ENCODE data around the gene UBE2D3.

UBE2D3 gene

DNA sequence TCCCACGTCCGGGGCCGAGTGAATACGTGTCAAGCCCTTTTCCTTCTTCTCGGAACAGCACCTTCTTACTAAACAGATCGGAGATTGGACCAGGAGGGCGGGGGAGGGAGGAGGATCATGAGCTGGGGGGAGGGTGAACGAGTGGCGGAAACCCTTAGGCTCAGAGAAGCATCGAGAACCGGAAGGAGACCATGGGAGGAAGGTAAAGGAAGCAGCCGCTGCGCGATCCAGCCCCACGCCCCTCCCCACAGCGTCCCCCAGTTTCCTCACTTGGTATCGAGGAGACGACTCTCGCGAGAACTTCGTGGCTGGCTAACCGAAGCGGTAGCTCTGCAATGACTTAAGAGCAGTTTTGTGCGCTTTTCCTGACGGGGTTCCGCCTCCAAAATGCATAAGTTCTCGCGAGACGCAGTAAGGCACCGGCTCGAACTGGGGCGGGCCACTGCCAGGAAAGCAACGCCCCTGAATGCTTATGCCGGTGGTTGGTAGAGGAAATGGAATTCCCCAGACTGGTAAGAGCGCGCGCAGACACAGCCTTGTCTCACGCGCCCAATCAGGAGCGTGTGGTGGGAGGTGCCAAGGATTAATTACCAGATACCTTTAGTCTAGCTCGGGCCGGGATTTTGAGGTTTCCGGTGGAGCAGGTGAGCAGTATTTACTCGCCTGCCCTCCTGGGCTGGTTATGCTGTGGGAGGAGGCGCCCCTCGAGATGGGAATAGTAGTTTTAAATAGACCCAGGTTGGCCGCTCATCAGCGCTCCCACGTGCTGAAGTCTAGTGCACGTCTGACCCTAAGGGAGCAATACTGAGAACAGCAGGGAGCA, 534 bp upstream of the UBE2D3 start:
- Histone ChIP-seq H3K9ac (ENCODE audit: insufficient read length, low read depth) (peak overlapping the region; percentile 97), H3K4me1 (ENCODE audit: insufficient read depth, insufficient read length) (peaks cover 2% of the 10 kb centered on the region), H3K4me3 (ENCODE audit: insufficient read length, low read depth) (peak overlapping the region; percentile 89), H3K9me3 (ENCODE audit: insufficient read depth, low read length) (no peaks in the 10 kb centered on the region), H3K36me3 (ENCODE audit: insufficient read depth, insufficient read length, low read length) (peaks cover 38% of the 10 kb centered on the region), H3K27me3 (ENCODE audit: insufficient read depth, insufficient read length) (no peaks in the 10 kb centered on the region)
- TF ChIP-seq SUZ12 (IDR thresholded peaks at IDR 0.05; ENCODE audit: extremely low read depth, insufficient read depth, insufficient read length), result no peak
- no peak for TF ChIP-seq YY1 (IDR thresholded peaks at IDR 0.05; ENCODE audit: insufficient read depth, insufficient read length)
- DNase-seq (ENCODE audit: low read depth, low spot score), result peak; percentile 96

DNA sequence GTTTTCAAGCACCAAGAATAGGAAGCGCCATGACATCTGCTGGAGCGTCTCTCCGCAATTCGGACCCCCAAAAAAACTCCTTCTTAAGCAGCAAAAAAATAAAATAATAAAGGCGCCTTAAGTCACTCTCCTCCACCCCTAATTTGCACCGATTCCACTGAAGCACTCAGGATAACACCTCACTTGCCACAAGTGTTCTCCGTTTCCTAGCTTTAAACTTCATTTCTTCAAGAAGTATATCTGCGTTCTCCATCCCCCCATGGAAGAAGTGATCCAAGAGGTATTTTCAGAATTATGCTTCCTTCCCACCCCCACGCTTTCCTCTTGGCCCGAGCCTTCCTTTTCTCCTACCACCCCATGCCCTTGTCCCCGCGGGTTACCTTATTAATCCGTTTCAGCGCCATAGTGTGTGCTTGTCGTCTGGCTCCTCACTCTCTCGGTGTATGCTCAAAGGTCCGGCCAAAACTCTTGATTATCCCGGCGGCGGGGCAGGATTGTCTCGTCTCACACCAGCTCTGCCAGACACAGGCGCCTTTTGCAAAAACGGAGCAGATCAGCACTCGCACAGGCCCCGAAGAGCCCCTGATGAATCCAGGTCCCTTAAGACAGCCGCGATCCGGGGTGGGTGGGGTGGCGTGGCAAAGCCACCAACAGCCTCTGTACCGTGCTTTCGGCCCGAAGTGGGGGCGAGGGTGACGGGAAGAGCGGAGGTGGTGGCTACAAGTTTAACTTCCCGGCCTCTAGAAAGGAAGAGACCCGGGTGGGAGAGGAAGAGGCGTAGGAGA, 1.1 kb downstream of the UBE2D3 start:
- DNase-seq (ENCODE audit: low read depth, low spot score), result no peak
- H3K4me1 ChIP-seq (ENCODE audit: insufficient read depth, insufficient read length), result peaks cover 2% of the 10 kb centered on the region
- no peaks in the 10 kb centered on the region for H3K9me3 ChIP-seq (ENCODE audit: insufficient read depth, low read length)
- peak overlapping the region; percentile 89 for H3K4me3 ChIP-seq (ENCODE audit: insufficient read length, low read depth)
- TF ChIP-seq YY1 (IDR thresholded peaks at IDR 0.05; ENCODE audit: insufficient read depth, insufficient read length) (no peak), ZNF274 (IDR thresholded peaks at IDR 0.05; ENCODE audit: low read depth, low read length) (no peak), SUZ12 (IDR thresholded peaks at IDR 0.05; ENCODE audit: extremely low read depth, insufficient read depth, insufficient read length) (no peak)
- H3K9ac ChIP-seq (ENCODE audit: insufficient read length, low read depth), result peak overlapping the region; percentile 97
- no peaks in the 10 kb centered on the region for H3K27me3 ChIP-seq (ENCODE audit: insufficient read depth, insufficient read length)
- peaks cover 50% of the 10 kb centered on the region for H3K36me3 ChIP-seq (ENCODE audit: insufficient read depth, insufficient read length, low read length)

DNA sequence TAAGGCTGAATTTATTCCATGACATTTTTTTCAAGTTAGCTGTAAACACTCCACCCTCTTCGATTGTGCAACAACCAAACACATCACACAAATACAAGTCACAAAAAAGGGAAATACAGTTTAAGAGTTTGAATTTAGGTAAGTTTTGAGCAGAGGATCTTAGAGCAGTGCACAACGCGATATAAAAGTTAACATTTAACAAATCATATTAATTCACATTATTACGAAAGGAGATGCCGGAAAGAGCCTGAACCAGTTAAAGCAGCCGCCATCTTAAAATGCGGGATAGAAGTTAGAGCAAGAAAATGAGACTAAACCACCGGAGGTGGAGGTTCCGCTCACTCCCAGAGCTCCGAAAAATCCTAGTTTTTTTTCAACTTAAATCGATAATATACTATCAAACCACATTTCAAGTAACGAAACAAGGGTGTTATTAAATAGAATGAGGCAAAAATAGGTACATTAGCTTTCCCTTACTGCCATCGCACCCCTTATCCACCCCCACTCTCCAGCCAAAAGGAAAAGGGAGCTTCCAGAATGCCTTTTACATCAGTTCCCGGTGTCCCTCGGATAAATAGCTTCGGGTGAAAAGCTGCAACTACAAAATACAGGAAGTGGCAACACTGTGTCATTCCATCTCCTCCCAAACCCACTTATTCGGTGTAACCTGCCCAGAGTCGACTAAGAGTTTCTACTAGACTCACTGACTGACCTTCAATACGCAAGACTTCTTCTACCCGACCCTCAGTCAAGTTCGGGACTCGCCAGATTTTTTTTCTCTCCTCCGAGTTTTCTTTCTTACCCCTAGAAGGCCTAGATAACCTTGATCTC, 1.9 kb downstream of the UBE2D3 start:
- no peak for DNase-seq (ENCODE audit: low read depth, low spot score)
- Histone ChIP-seq H3K27me3 (ENCODE audit: insufficient read depth, insufficient read length) (no peaks in the 10 kb centered on the region), H3K4me1 (ENCODE audit: insufficient read depth, insufficient read length) (peaks cover 2% of the 10 kb centered on the region), H3K9ac (ENCODE audit: insufficient read length, low read depth) (peak overlapping the region; percentile 97), H3K4me3 (ENCODE audit: insufficient read length, low read depth) (peak overlapping the region; percentile 89), H3K9me3 (ENCODE audit: insufficient read depth, low read length) (no peaks in the 10 kb centered on the region), H3K36me3 (ENCODE audit: insufficient read depth, insufficient read length, low read length) (peaks cover 53% of the 10 kb centered on the region)
- no peak for TF ChIP-seq SUZ12 (IDR thresholded peaks at IDR 0.05; ENCODE audit: extremely low read depth, insufficient read depth, insufficient read length)
- TF ChIP-seq ZNF274 (IDR thresholded peaks at IDR 0.05; ENCODE audit: low read depth, low read length), result no peak
- TF ChIP-seq YY1 (IDR thresholded peaks at IDR 0.05; ENCODE audit: insufficient read depth, insufficient read length), result no peak

DNA sequence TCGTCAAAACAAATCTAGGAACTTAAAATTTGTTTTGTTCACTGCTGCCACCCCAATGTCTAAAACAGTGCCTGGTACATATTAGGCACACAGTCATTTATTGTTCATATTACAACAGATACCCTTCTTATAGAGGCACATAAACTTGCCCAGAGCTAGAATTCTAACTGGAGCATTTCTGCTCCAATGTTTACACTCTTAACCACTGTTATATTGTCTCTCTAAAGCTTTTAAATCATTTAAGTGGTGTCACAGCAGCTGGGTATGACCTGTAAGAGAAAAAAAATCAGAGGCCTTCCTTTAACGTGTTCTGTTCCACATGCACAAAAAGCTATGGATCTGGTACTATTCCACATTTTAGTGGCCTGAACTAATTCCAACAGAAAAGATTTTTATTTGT, 3.0 kb downstream of the UBE2D3 start:
- Histone ChIP-seq H3K4me1 (ENCODE audit: insufficient read depth, insufficient read length) (peaks cover 2% of the 10 kb centered on the region), H3K36me3 (ENCODE audit: insufficient read depth, insufficient read length, low read length) (peaks cover 55% of the 10 kb centered on the region), H3K27me3 (ENCODE audit: insufficient read depth, insufficient read length) (no peaks in the 10 kb centered on the region), H3K9me3 (ENCODE audit: insufficient read depth, low read length) (no peaks in the 10 kb centered on the region), H3K4me3 (ENCODE audit: insufficient read length, low read depth) (peak overlapping the region; percentile 89), H3K9ac (ENCODE audit: insufficient read length, low read depth) (peak overlapping the region; percentile 32)
- no peak for DNase-seq (ENCODE audit: low read depth, low spot score)
- TF ChIP-seq SUZ12 (IDR thresholded peaks at IDR 0.05; ENCODE audit: extremely low read depth, insufficient read depth, insufficient read length) (no peak), ZNF274 (IDR thresholded peaks at IDR 0.05; ENCODE audit: low read depth, low read length) (no peak), YY1 (IDR thresholded peaks at IDR 0.05; ENCODE audit: insufficient read depth, insufficient read length) (no peak)

DNA sequence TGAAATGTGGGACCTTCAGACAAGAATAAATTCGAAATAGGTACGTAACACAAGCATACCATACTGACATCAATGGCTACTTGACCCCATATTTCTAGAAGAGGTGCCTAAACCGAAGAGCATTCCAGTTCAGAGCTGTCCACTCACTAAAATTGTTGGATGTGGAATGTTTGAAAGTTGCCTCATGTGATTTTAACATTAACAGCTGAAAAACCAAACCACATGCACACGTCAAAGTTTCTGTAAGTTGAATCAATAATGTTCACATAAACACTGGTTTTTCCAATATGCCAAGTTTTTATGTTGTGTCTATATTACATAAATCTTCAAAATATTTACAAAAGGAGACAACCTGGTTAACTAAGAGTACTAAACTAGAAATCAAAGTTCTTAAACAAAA, 3.5 kb downstream of the UBE2D3 start:
- Histone ChIP-seq H3K9me3 (ENCODE audit: insufficient read depth, low read length) (no peaks in the 10 kb centered on the region), H3K27me3 (ENCODE audit: insufficient read depth, insufficient read length) (no peaks in the 10 kb centered on the region), H3K4me1 (ENCODE audit: insufficient read depth, insufficient read length) (peaks cover 2% of the 10 kb centered on the region), H3K4me3 (ENCODE audit: insufficient read length, low read depth) (no peak overlapping the region), H3K9ac (ENCODE audit: insufficient read length, low read depth) (no peak overlapping the region), H3K36me3 (ENCODE audit: insufficient read depth, insufficient read length, low read length) (peaks cover 60% of the 10 kb centered on the region)
- DNase-seq (ENCODE audit: low read depth, low spot score), result no peak
- TF ChIP-seq ZNF274 (IDR thresholded peaks at IDR 0.05; ENCODE audit: low read depth, low read length) (no peak), SUZ12 (IDR thresholded peaks at IDR 0.05; ENCODE audit: extremely low read depth, insufficient read depth, insufficient read length) (no peak), YY1 (IDR thresholded peaks at IDR 0.05; ENCODE audit: insufficient read depth, insufficient read length) (no peak)

DNA sequence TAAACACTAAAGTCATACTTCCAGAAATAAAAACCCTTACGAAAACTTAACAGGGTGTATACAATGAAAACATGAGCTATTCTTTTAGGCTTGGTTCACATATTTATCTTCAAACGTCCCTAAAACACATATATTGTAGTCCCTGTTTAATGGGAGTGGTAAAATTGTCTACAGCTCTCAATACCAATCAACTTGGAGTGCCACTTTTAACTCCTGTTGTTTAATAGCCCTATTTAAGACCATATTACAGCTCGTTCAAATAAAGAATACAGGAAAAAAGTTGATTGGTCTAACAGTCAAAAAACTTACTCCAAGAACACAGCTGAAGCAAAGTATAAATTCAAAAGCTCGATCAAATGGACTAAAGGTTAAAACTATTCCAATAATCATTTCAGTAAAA, 3.9 kb downstream of the UBE2D3 start:
- H3K4me3 ChIP-seq (ENCODE audit: insufficient read length, low read depth), result no peak overlapping the region
- H3K27me3 ChIP-seq (ENCODE audit: insufficient read depth, insufficient read length), result no peaks in the 10 kb centered on the region
- H3K9ac ChIP-seq (ENCODE audit: insufficient read length, low read depth), result no peak overlapping the region
- H3K9me3 ChIP-seq (ENCODE audit: insufficient read depth, low read length), result no peaks in the 10 kb centered on the region
- no peak for DNase-seq (ENCODE audit: low read depth, low spot score)
- H3K4me1 ChIP-seq (ENCODE audit: insufficient read depth, insufficient read length), result peaks cover 2% of the 10 kb centered on the region
- peaks cover 64% of the 10 kb centered on the region for H3K36me3 ChIP-seq (ENCODE audit: insufficient read depth, insufficient read length, low read length)
- no peak for TF ChIP-seq ZNF274 (IDR thresholded peaks at IDR 0.05; ENCODE audit: low read depth, low read length)
- TF ChIP-seq SUZ12 (IDR thresholded peaks at IDR 0.05; ENCODE audit: extremely low read depth, insufficient read depth, insufficient read length), result no peak
- no peak for TF ChIP-seq YY1 (IDR thresholded peaks at IDR 0.05; ENCODE audit: insufficient read depth, insufficient read length)

Measured in NT2/D1 (cell line).